Measurements from ENCODE around the gene THRSP. TPM values are rescaled to one million over a fixed set of nuclear protein-coding genes. Genes with fewer than 3 reads are reported as not detected.
A peak's percentile ranks its signal among the peaks of the same experiment; 100 is the strongest.
"Not testable (repeated sequence)": the region's sequence is repeated elsewhere in the genome, so short reads cannot be mapped to it uniquely, and the experiment has no call there.

THRSP gene
- total RNA-seq, 4 donors from 2014 or later, result not detected

DNA sequence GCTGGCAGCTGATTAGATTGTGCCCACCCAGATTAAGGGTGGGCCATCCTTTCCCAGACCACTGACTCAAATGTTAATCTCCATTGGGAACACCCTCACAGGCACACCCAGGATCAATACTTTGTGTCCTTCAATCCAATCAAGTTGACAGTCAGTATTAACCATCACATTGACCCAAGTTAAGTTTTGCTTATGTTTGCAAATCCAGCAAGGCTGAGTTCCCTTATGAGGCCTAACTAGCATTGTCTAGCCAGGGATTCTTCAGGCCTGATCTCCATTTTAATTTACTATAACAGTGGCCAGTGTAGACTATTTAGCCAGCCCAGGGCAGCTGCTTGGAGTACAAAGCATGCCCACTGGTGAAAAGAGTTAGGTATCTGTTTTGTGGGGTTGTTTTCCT lies 38.3 kb upstream of the THRSP start:
- Histone ChIP-seq H3K27ac (no peak overlapping the region), H3K4me3 (no peak overlapping the region), H3K4me1 (peaks cover 0 to 15% (median 3%) of the 10 kb centered on the region in 4 donors), H3K9me3 (no peaks in the 10 kb centered on the region), H3K27me3 (no peaks in the 10 kb centered on the region), H3K36me3 (no peaks in the 10 kb centered on the region)
- in situ Hi-C loops (cut with MboI; ENCODE audit: low pct_ligation_motif_present in 1 of 4, low pct_unique_long_range_greater_than_20kb in 1 of 4, low sequenced_read_pairs in 3 of 4), result no loop called here
- DNase-seq, result no peak
- intact Hi-C loops (cut with DNase I; ENCODE audit: low total_unique reads), result no loop called here
- TF ChIP-seq EP300 (IDR thresholded peaks at IDR 0.05; ENCODE audit: low read depth) (no peak), POLR2A (IDR thresholded peaks at IDR 0.05) (no peak), POLR2AphosphoS5 (IDR thresholded peaks at IDR 0.05) (no peak)
- TF ChIP-seq, protein P1, sequence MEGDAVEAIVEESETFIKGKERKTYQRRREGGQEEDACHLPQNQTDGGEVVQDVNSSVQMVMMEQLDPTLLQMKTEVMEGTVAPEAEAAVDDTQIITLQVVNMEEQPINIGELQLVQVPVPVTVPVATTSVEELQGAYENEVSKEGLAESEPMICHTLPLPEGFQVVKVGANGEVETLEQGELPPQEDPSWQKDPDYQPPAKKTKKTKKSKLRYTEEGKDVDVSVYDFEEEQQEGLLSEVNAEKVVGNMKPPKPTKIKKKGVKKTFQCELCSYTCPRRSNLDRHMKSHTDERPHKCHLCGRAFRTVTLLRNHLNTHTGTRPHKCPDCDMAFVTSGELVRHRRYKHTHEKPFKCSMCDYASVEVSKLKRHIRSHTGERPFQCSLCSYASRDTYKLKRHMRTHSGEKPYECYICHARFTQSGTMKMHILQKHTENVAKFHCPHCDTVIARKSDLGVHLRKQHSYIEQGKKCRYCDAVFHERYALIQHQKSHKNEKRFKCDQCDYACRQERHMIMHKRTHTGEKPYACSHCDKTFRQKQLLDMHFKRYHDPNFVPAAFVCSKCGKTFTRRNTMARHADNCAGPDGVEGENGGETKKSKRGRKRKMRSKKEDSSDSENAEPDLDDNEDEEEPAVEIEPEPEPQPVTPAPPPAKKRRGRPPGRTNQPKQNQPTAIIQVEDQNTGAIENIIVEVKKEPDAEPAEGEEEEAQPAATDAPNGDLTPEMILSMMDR (IDR thresholded peaks at IDR 0.05), result no peak

DNA sequence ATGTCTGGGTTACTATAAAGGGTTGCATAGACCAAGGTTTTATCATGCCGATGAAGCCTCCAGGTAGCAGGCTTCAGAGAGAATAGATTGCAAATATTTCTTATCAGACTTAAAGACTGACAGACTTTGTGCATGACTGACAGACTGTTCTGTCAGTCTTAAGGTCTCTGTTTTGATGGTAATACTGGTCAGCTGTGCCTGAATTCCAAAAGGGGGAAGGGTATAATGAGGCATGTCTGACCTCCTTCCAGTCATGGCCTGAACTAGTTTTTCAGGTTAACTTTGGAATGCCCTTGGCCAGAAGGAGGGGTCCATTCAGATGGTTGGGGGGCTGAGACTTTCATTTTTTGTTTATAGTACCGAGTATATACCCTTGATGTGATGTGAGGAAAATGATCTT lies 35.9 kb upstream of the THRSP start:
- Histone ChIP-seq H3K27ac (no peak overlapping the region), H3K36me3 (no peaks in the 10 kb centered on the region), H3K4me3 (no peak overlapping the region), H3K9me3 (no peaks in the 10 kb centered on the region), H3K27me3 (no peaks in the 10 kb centered on the region), H3K4me1 (peaks cover 4 to 29% (median 8%) of the 10 kb centered on the region in 4 donors)
- TF ChIP-seq EP300 (IDR thresholded peaks at IDR 0.05; ENCODE audit: low read depth) (no peak), POLR2A (IDR thresholded peaks at IDR 0.05) (no peak), POLR2AphosphoS5 (IDR thresholded peaks at IDR 0.05) (no peak)
- TF ChIP-seq, protein P1 (IDR thresholded peaks at IDR 0.05), result no peak
- intact Hi-C loops (cut with DNase I; ENCODE audit: low total_unique reads), result no loop called here
- in situ Hi-C loops (cut with MboI; ENCODE audit: low pct_ligation_motif_present in 1 of 4, low pct_unique_long_range_greater_than_20kb in 1 of 4, low sequenced_read_pairs in 3 of 4), result no loop called here
- no peak for DNase-seq
- WGBS, 2 donors (ENCODE audit: low coverage in 1 of 2), result 86 to 100% methylated on average over 2 of the region's 2 CpGs

DNA sequence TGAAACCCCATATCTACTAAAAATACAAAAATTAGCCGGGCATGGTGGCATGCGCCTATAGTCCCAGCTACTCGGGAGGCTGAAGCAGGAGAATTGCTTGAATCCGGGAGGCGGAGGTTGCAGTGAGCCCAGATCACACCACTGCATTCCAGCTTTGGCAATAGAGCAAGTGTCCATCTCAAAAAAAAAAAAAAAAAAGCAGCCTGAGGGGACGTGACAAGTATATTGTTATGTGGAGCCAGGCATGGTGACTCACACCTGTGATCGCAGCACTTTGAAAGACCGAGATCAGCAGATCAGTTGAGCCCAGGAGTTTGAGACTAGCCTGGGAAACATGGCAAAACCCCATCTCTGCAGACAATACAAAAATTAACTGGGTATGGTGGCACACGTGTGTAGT lies 35.2 kb upstream of the THRSP start:
- intact Hi-C loops (cut with DNase I; ENCODE audit: low total_unique reads); DNase-seq; H3K4me3 ChIP-seq; H3K27ac ChIP-seq; H3K9me3 ChIP-seq; in situ Hi-C loops (cut with MboI; ENCODE audit: low pct_ligation_motif_present in 1 of 4, low pct_unique_long_range_greater_than_20kb in 1 of 4, low sequenced_read_pairs in 3 of 4); H3K27me3 ChIP-seq; H3K36me3 ChIP-seq: not testable (repeated sequence)
- WGBS, 2 donors (ENCODE audit: low coverage in 1 of 2), result 82 to 89% methylated on average over 2 to 9 of the region's 9 CpGs
- H3K4me1 ChIP-seq, result peaks cover 4 to 27% (median 8%) of the 10 kb centered on the region in 4 donors

DNA sequence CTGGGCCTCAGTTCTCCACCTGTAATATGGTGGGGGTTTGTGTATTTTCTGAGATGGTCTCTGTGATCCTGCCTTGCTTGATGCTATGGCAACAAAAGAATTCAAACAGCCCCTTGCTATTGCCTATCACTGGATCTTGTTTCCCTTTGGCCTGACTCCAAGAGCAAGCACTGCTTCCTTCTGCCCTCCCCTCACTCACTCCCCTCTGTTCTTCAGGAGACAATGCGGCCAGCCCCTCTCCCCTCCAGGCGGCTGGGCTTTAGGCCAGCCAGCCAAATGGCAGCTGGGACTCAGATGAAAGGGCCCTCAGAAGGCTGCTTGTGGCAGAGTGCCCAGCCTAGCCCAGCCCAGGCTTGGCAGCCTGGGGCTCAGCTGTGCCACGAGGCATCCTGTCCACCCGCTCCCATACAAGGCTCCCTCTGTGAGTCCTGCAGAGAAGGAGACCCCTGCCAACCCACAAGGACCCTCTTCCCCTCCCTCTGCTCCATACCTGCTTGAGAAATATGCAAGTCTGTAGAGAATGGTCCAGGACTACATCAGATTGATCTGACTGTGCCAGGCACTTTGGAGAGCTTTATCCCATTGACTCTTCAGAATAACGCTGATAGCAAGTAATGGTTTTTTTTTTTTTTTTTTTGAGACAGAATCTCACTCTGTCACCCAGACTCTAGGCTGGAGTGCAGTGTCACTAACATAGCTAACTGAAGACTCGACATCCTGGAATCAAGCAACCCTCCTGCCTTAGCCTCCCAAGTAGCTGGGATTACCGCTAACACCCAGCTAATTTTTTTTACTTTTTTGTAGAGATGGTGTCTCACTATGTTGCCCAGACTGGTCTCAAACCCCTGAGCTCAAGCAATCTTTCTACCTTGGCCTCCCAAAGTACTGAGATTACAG lies 33.0 kb upstream of the THRSP start:
- peak; percentile 73 for DNase-seq
- Histone ChIP-seq H3K4me1 (peaks cover 4 to 23% (median 8%) of the 10 kb centered on the region in 4 donors), H3K36me3 (no peaks in the 10 kb centered on the region), H3K27me3 (no peaks in the 10 kb centered on the region), H3K27ac (peak overlapping the region; percentile 2 to 27 (median 20)), H3K9me3 (no peaks in the 10 kb centered on the region), H3K4me3 (no peak overlapping the region)
- in situ Hi-C loops (cut with MboI; ENCODE audit: low pct_ligation_motif_present in 1 of 4, low pct_unique_long_range_greater_than_20kb in 1 of 4, low sequenced_read_pairs in 3 of 4), result no loop called here
- 30 to 50% methylated on average over 3 to 7 of the region's 7 CpGs for WGBS, 2 donors (ENCODE audit: low coverage in 1 of 2)
- no peak for TF ChIP-seq EP300 (IDR thresholded peaks at IDR 0.05; ENCODE audit: low read depth)
- TF ChIP-seq, protein P1 (IDR thresholded peaks at IDR 0.05), result no peak
- TF ChIP-seq POLR2AphosphoS5 (IDR thresholded peaks at IDR 0.05), result no peak
- TF ChIP-seq POLR2A (IDR thresholded peaks at IDR 0.05), result no peak
- intact Hi-C loops (cut with DNase I; ENCODE audit: low total_unique reads), result no loop called here
